Osteoblast (primary cell): ENCODE results near the gene EFNB3. TPM values are rescaled to one million over a fixed set of nuclear protein-coding genes. Genes with fewer than 3 reads are reported as not detected.

Experiments
- DNase-seq: peaks from one replicate; pipeline ENCODE4 v3.0.0; 2011; ENCODE audit warnings: low spot score, mixed read lengths; ENCODE audit not compliant: insufficient read length; ENCODE audit errors: missing footprints
- H2AFZ ChIP-seq: 2 replicates; pipeline ENCODE4 v1.6.0; 2011; ENCODE audit warnings: mild to moderate bottlenecking, low read length
- H3K27ac ChIP-seq: 2 replicates; pipeline ENCODE4 v1.5.1; 2011; ENCODE audit warnings: mild to moderate bottlenecking, low read depth, low read length, moderate library complexity
- H3K27me3 ChIP-seq: 2 replicates; pipeline ENCODE4 v1.6.0; 2012; ENCODE audit warnings: mild to moderate bottlenecking, control low read depth, inconsistent platforms, low read length, moderate library complexity; ENCODE audit not compliant: insufficient read depth
- H3K36me3 ChIP-seq: 2 replicates; pipeline ENCODE4 v1.5.1; 2011; ENCODE audit warnings: mild to moderate bottlenecking, low read length, control low read depth, moderate library complexity; ENCODE audit not compliant: insufficient read depth
- H3K4me1 ChIP-seq: 2 replicates; pipeline ENCODE4 v1.5.1; 2011; ENCODE audit warnings: mild to moderate bottlenecking, low read length, control low read depth, moderate library complexity; ENCODE audit not compliant: insufficient read depth
- H3K4me2 ChIP-seq: 2 replicates; pipeline ENCODE4 v1.6.0; 2011; ENCODE audit warnings: mild to moderate bottlenecking, low read length; ENCODE audit not compliant: insufficient read depth
- H3K4me3 ChIP-seq: fragments of 200-600 bp; sonication (generic); 3 replicates; pipeline ENCODE4 v1.5.1; 2012; ENCODE audit warnings: mild to moderate bottlenecking, low read length, inconsistent platforms; ENCODE audit not compliant: insufficient read depth
- H3K79me2 ChIP-seq: 2 replicates; pipeline ENCODE4 v1.6.0; 2012; ENCODE audit warnings: mild to moderate bottlenecking, low read length, control low read depth, inconsistent platforms; ENCODE audit not compliant: insufficient read depth
- H3K9me3 ChIP-seq: 2 replicates; pipeline ENCODE4 v1.5.1; 2011; ENCODE audit warnings: low read depth, low read length, control low read depth
- H4K20me1 ChIP-seq: 2 replicates; pipeline ENCODE4 v1.6.0; 2012; ENCODE audit warnings: mild to moderate bottlenecking, low read length, control low read depth; ENCODE audit not compliant: insufficient read depth
- total RNA-seq: library from RNA; depleted of rRNA; stranded (reverse); fragments of >200 nt; gene quantifications from 2 replicates; pipeline ENCODE4 v1.2.3, GENCODE V29; 2012
- TF ChIP-seq, protein P1 (sequence below): IDR thresholded peaks from 2 replicates; pipeline ENCODE4 v1.5.1; 2011; ENCODE audit warnings: mild to moderate bottlenecking, low read depth, low read length, moderate library complexity; ENCODE audit errors: extremely low read depth

The EFNB3 gene, protein sequence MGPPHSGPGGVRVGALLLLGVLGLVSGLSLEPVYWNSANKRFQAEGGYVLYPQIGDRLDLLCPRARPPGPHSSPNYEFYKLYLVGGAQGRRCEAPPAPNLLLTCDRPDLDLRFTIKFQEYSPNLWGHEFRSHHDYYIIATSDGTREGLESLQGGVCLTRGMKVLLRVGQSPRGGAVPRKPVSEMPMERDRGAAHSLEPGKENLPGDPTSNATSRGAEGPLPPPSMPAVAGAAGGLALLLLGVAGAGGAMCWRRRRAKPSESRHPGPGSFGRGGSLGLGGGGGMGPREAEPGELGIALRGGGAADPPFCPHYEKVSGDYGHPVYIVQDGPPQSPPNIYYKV
- 1.8 and 2.7 TPM in 2 replicates for total RNA-seq

DNA sequence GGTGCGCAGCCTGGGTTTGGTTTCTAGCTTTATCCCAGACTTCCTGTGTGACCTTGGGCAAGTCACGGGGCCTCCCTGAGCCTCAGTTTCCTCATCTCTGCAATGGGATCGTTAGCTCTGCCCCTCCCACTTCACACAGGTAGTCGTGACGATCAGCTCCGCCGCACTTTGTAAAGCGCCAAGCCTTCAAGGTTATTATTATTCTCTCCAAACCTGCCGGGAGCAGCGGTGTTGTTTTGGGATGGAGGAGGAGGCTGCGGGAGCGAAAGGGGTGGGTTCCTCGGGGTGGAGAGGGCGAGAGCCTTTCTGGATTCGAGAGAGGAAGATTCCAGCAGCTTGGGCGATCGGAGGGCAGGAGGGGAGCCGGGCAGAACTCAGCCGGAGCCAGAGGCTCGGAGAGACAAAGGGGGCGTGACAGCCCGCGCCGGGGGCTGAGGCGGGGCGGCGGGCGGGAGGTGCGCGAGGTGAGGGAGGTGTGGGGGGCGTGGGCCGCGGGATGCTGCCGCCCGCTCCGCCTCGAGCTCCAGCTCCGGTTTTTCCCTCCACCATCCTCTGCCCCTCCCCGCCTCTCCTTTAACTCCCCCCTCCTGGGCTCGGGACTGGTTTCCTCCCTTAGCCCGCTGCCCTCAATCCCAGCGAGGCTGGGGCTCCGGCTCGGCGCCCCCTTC is at the start of gene EFNB3:
TSS of gene EFNB3 (plus strand) at position 602 of the 668 bp plus-strand sequence. CDS start 397 bp downstream, outside the sequence.
- H2AFZ ChIP-seq = peak within 1 kb of the TSS; percentile 51
- H3K27ac ChIP-seq = no peak within 1 kb of the TSS
- H3K4me2 ChIP-seq = peak within 1 kb of the TSS; percentile 73
- H4K20me1 ChIP-seq = no peaks in the 10 kb centered on the region
- no peak for DNase-seq
- peaks cover 40% of the 10 kb centered on the region for H3K27me3 ChIP-seq
- peaks cover 5% of the 10 kb centered on the region for H3K36me3 ChIP-seq
- H3K4me3 ChIP-seq = peak within 1 kb of the TSS; percentile 59
- no peaks in the 10 kb centered on the region for H3K79me2 ChIP-seq
- H3K4me1 ChIP-seq = peaks cover 11% of the 10 kb centered on the region
- H3K9me3 ChIP-seq = no peaks in the 10 kb centered on the region
- TF ChIP-seq, protein P1, sequence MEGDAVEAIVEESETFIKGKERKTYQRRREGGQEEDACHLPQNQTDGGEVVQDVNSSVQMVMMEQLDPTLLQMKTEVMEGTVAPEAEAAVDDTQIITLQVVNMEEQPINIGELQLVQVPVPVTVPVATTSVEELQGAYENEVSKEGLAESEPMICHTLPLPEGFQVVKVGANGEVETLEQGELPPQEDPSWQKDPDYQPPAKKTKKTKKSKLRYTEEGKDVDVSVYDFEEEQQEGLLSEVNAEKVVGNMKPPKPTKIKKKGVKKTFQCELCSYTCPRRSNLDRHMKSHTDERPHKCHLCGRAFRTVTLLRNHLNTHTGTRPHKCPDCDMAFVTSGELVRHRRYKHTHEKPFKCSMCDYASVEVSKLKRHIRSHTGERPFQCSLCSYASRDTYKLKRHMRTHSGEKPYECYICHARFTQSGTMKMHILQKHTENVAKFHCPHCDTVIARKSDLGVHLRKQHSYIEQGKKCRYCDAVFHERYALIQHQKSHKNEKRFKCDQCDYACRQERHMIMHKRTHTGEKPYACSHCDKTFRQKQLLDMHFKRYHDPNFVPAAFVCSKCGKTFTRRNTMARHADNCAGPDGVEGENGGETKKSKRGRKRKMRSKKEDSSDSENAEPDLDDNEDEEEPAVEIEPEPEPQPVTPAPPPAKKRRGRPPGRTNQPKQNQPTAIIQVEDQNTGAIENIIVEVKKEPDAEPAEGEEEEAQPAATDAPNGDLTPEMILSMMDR = no peak

DNA sequence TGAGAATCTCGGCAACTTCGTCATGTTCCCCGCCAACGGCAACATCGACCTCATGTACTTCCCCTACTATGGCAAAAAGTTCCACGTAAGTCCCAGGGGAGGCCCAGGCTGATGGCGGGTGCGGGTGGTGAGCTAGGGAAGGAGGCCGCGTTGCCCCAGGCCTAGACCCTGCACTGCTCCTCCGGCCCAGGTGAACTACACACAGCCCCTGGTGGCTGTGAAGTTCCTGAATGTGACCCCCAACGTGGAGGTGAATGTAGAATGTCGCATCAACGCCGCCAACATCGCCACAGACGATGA is 49.5 kb upstream of the EFNB3 start:
- Histone ChIP-seq H3K4me2 (no peak overlapping the region), H3K36me3 (no peaks in the 10 kb centered on the region), H4K20me1 (no peaks in the 10 kb centered on the region), H3K27me3 (peaks cover 59% of the 10 kb centered on the region), H3K4me1 (no peaks in the 10 kb centered on the region), H3K79me2 (no peaks in the 10 kb centered on the region), H2AFZ (no peak overlapping the region), H3K4me3 (no peak overlapping the region), H3K9me3 (no peaks in the 10 kb centered on the region), H3K27ac (no peak overlapping the region)
- TF ChIP-seq, protein P1 = no peak
- DNase-seq = no peak

DNA sequence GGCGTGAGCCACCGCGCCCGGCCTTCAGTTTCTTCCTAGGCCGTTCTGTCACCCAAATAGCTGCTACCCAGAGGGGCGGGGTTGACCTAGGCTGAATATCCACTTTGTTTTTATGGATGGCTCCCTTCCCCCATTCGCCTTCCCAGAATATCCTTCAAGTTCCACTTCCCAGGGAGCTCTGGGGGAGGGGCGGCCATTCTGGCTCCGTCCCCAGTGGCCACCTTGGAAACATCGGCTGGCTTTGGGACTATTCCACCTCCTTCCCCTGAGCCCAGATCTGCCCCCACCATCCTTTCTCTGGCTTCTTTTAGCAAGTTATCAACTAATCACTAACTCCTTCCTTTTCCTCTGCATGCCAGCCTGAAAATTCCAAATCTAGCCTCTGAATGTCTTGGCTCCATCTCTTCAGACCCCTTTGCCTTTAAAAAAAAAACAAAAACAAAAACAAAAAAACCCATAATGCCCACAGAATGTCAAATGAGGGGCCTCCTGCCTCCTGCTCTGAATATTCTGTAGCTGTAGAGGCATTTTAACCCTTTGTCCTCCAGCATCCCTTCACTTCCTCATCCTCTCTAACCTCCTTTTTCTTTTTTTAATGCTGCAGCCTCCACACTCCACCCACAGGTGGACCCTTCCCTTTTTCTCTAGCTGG is 47.9 kb upstream of the EFNB3 start:
- no peaks in the 10 kb centered on the region for H3K9me3 ChIP-seq
- H3K79me2 ChIP-seq = no peaks in the 10 kb centered on the region
- TF ChIP-seq, protein P1 = no peak
- no peak overlapping the region for H3K27ac ChIP-seq
- H3K4me2 ChIP-seq = no peak overlapping the region
- H2AFZ ChIP-seq = no peak overlapping the region
- no peak overlapping the region for H3K4me3 ChIP-seq
- no peaks in the 10 kb centered on the region for H4K20me1 ChIP-seq
- DNase-seq = no peak
- H3K4me1 ChIP-seq = no peaks in the 10 kb centered on the region
- H3K27me3 ChIP-seq = peaks cover 43% of the 10 kb centered on the region
- H3K36me3 ChIP-seq = no peaks in the 10 kb centered on the region
